SK-N-SH treated with all-trans-retinoic acid at 6 μM for 48 hours (cell line): ENCODE measurements around the gene CCL22.
"Not testable (repeated sequence)": the region's sequence is repeated elsewhere in the genome, so short reads cannot be mapped to it uniquely, and the experiment has no call there.

Experiments used
- ATAC-seq: fragments of 200-7000 bp; cut with Tn5 transposase; 3 replicates; pipeline ENCODE4 v1.9.1; 2020; ENCODE audit warnings: mild to moderate bottlenecking, moderate library complexity
- ESRRG ChIP-seq: fragments of 250-450 bp; sonication (Bioruptor Pico); IDR thresholded peaks from 2 replicates; pipeline ENCODE4 v1.6.1; 2021; ENCODE audit warnings: mild to moderate bottlenecking
- GLIS3 ChIP-seq: fragments of 250-450 bp; sonication (Bioruptor Pico); IDR thresholded peaks from 2 replicates; pipeline ENCODE4 v1.5.0; 2020; ENCODE audit warnings: mild to moderate bottlenecking, moderate library complexity
- ISL1 ChIP-seq: fragments of 250-450 bp; sonication (Bioruptor Pico); IDR thresholded peaks from 2 replicates; pipeline ENCODE4 v2.1.2; 2022; ENCODE audit warnings: mild to moderate bottlenecking, moderate library complexity
- OSR1 ChIP-seq: fragments of 250-450 bp; sonication (Bioruptor Pico); IDR thresholded peaks from 2 replicates; pipeline ENCODE4 v1.8.0; 2022; ENCODE audit warnings: moderate library complexity, mild to moderate bottlenecking, inconsistent platforms
- PPARA ChIP-seq: fragments of 250-450 bp; sonication (Bioruptor Pico); IDR thresholded peaks from 2 replicates; pipeline ENCODE4 v1.5.0; 2020; ENCODE audit warnings: mild to moderate bottlenecking, borderline replicate concordance
- RARB ChIP-seq: fragments of 250-450 bp; sonication (Bioruptor Pico); IDR thresholded peaks from 2 replicates; pipeline ENCODE4 v1.8.0; 2021; ENCODE audit warnings: mild to moderate bottlenecking, moderate library complexity
- SNAI2 ChIP-seq: fragments of 250-450 bp; sonication (Bioruptor Pico); IDR thresholded peaks from 2 replicates; pipeline ENCODE4 v1.5.0; 2020; ENCODE audit warnings: mild to moderate bottlenecking, moderate library complexity
- TCF4 ChIP-seq: fragments of 250-450 bp; sonication (Bioruptor Pico); IDR thresholded peaks from 2 replicates; pipeline ENCODE4 v1.8.0; 2021; ENCODE audit warnings: mild to moderate bottlenecking, moderate library complexity, borderline replicate concordance
- TOX ChIP-seq: fragments of 250-450 bp; sonication (Bioruptor Pico); IDR thresholded peaks from 2 replicates; pipeline ENCODE4 v1.8.0; 2021; ENCODE audit warnings: mild to moderate bottlenecking, moderate library complexity, borderline replicate concordance
- TSHZ2 ChIP-seq: fragments of 250-450 bp; sonication (Bioruptor Pico); IDR thresholded peaks from 2 replicates; pipeline ENCODE4 v1.5.0; 2020; ENCODE audit warnings: mild to moderate bottlenecking, moderate library complexity
- ZFP3 ChIP-seq: fragments of 250-450 bp; sonication (Bioruptor Pico); IDR thresholded peaks from 2 replicates; pipeline ENCODE4 v1.5.0; 2020; ENCODE audit warnings: mild to moderate bottlenecking, moderate library complexity
- ZFP30 ChIP-seq: fragments of 450-650 bp; formaldehyde crosslinking; IDR thresholded peaks from 2 replicates; pipeline ENCODE4 v1.5.0; 2022; ENCODE audit warnings: mild to moderate bottlenecking, moderate library complexity
- ZNF565 ChIP-seq: fragments of 450-650 bp; formaldehyde crosslinking; conservative IDR thresholded peaks from 2 replicates; pipeline ENCODE4 v1.5.0; 2020; ENCODE audit warnings: low read depth, mild to moderate bottlenecking, moderate library complexity
- ZNF70 ChIP-seq: fragments of 450-650 bp; formaldehyde crosslinking; IDR thresholded peaks from 2 replicates; pipeline ENCODE4 v1.5.0; 2020; ENCODE audit warnings: mild to moderate bottlenecking, moderate library complexity
- ZNF8 ChIP-seq: fragments of 450-650 bp; formaldehyde crosslinking; IDR thresholded peaks from 2 replicates; pipeline ENCODE4 v1.5.0; 2020; ENCODE audit warnings: mild to moderate bottlenecking, moderate library complexity
- TF ChIP-seq, protein P1 (sequence below): fragments of 250-450 bp; sonication (Bioruptor Pico); IDR thresholded peaks from 2 replicates; pipeline ENCODE4 v1.8.0; 2021; ENCODE audit warnings: low read depth, mild to moderate bottlenecking, moderate library complexity, borderline replicate concordance
- TF ChIP-seq, protein P2 (sequence below): fragments of 250-450 bp; sonication (Bioruptor Pico); IDR thresholded peaks from 2 replicates; pipeline ENCODE4 v1.8.0; 2020; ENCODE audit warnings: mild to moderate bottlenecking, moderate library complexity, borderline replicate concordance

CCL22 gene

GRCh38 chr16:57371494-57372371 is 13.2 kb downstream of the CCL22 start (continued):
- no peak for TF ChIP-seq ZFP30 (CRISPR knock-in tag)
- no peak for TF ChIP-seq ZNF565 (CRISPR knock-in tag)
- TF ChIP-seq RARB (CRISPR knock-in tag), result no peak
- TF ChIP-seq, protein P1, sequence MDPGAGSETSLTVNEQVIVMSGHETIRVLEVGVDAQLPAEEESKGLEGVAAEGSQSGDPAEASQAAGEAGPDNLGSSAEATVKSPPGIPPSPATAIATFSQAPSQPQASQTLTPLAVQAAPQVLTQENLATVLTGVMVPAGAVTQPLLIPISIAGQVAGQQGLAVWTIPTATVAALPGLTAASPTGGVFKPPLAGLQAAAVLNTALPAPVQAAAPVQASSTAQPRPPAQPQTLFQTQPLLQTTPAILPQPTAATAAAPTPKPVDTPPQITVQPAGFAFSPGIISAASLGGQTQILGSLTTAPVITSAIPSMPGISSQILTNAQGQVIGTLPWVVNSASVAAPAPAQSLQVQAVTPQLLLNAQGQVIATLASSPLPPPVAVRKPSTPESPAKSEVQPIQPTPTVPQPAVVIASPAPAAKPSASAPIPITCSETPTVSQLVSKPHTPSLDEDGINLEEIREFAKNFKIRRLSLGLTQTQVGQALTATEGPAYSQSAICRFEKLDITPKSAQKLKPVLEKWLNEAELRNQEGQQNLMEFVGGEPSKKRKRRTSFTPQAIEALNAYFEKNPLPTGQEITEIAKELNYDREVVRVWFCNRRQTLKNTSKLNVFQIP, result no peak
- no peak for TF ChIP-seq ZNF8 (CRISPR knock-in tag)
- no peak for TF ChIP-seq ZNF70

DNA sequence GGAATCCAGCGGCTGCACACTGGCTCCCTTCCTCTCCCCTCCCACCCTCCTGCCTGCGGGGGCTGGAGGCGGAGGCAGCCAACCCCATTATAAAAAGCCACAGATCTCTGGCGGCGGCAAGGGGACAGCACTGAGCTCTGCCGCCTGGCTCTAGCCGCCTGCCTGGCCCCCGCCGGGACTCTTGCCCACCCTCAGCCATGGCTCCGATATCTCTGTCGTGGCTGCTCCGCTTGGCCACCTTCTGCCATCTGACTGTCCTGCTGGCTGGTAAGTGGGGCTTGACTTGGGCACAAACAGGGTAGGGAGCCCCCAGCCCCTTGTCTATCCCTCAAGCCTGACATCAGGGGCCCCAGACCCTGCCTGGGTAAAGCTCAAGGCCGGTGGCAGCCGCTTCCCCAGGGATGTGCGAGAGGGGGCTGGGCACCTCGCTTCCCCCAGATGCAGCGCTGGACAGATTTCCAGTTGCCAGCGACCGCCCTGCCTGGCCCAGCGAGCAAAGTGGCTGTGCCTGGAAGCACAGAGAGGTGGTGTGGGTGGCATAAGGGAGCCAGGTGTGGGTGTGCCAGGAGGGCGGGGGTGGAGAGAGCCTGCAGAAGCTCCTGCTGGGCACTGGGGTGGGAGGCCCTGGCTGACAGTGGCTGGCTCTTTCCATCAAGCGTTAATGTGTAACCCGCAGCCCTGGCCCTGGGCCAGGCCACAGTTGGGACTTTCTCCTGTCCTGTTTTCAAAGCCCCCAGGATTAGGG is 14.0 kb downstream of the CCL22 start, which contains the start of gene CX3CL1:
Gene CX3CL1, plus strand, starts transcription at position 119 of the 745 bp plus-strand sequence. Its CDS starts 79 bp downstream, at position 198.
- no peak for TF ChIP-seq ZNF8 (CRISPR knock-in tag)
- no peak for TF ChIP-seq TOX (CRISPR knock-in tag)
- peak; percentile 36; the same call in 1 of the 2 replicates for TF ChIP-seq TCF4

GRCh38 chr16:57373117-57373947 is 14.7 kb downstream of the CCL22 start:
- no peak for TF ChIP-seq ZFP3 (CRISPR knock-in tag)
- TF ChIP-seq TSHZ2 (CRISPR knock-in tag), result no peak
- TF ChIP-seq ZNF70, result no peak
- no peak for TF ChIP-seq OSR1 (CRISPR knock-in tag)
- no peak for TF ChIP-seq ESRRG
- no peak for TF ChIP-seq SNAI2
- TF ChIP-seq, all 23 proteins: peak for 0
- ATAC-seq, result peak; percentile 4

More for the DNA sequence above, 14.0 kb downstream of the CCL22 start, which contains the start of gene CX3CL1:
- ATAC-seq, result peak; percentile 83

DNA sequence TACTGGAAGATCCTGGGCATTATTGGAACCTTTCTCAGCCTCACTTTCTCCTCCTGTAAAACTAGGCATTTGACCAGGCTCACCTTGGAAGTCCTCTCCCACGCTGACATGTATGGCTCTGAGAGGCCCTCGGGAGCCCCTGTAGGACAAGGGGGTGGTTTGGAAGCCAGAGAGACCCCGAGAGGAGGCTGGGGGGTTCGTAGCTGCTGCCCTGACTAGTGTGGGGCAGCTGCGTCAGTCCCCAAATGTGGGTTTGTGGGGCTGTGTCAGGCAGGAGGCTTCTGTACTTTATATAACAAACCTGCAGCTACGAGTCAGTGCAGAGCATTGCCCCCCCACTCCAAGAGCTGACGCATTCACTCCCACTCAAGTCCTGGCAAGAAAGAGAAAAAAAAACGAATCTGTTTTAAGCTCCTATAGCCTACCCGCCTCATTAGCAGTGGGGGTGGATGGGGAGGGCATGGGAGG is 15.5 kb downstream of the CCL22 start:
- ATAC-seq, result no peak
- TF ChIP-seq PPARA (CRISPR knock-in tag), result no peak
- TF ChIP-seq OSR1 (CRISPR knock-in tag), result no peak
- TF ChIP-seq, all 23 proteins: peak for 0

DNA sequence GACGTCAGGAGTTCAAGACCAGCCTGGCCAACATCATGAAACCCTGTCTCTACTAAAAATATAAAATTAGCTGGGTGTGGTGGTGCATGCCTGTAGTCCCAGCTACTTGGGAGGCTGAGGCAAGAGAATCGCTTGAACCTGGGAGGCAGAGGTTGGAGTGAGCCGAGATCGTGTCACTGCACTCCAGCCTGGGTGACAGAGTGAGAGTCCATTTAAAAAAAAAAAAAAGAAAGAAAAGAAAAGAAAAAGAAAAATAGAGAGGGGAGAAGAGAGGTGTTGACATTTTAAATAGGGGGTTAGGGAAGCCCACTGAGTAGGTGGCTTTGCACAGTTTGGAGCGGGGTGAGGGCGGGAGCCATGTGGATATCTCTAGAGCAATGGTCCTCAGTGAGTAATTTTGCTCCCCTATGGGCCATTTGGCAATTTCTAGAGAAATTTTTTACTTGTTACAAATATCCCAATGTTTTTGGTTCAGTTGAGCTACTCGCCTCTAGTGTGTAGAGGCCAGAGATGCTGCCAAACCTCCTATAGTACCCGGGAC is 16.4 kb downstream of the CCL22 start:
- not testable (repeated sequence) for ATAC-seq

DNA sequence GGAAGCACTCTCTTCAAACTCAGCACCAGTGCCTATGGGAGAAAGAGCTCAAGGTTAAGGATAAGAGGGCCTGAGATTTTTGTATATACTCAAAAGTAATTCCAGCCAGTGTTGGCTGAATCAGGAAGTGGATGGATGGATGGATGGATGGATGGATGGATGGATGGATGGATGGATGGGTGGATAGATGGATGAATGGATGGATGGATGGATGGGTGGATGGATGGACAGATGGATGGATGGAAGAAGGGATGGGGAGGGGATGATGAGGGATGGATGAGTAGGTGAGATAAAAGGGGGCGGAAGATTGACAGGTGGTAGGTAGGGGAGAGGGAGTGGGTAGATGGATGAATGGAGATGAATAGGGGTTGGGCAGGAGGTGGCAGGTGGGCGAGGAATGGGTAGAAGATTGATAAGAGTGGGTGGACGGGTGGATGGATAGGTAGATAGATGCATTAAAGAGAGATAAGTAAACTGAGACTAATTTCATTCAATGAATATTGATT is 17.8 kb downstream of the CCL22 start:
- ATAC-seq, result no peak
- no peak for TF ChIP-seq OSR1 (CRISPR knock-in tag)
- no peak for TF ChIP-seq ZNF70
- no peak for TF ChIP-seq RARB (CRISPR knock-in tag)
- TF ChIP-seq, protein P2, sequence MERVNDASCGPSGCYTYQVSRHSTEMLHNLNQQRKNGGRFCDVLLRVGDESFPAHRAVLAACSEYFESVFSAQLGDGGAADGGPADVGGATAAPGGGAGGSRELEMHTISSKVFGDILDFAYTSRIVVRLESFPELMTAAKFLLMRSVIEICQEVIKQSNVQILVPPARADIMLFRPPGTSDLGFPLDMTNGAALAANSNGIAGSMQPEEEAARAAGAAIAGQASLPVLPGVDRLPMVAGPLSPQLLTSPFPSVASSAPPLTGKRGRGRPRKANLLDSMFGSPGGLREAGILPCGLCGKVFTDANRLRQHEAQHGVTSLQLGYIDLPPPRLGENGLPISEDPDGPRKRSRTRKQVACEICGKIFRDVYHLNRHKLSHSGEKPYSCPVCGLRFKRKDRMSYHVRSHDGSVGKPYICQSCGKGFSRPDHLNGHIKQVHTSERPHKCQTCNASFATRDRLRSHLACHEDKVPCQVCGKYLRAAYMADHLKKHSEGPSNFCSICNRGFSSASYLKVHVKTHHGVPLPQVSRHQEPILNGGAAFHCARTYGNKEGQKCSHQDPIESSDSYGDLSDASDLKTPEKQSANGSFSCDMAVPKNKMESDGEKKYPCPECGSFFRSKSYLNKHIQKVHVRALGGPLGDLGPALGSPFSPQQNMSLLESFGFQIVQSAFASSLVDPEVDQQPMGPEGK (CRISPR knock-in tag), result no peak
- no peak for TF ChIP-seq ZFP3 (CRISPR knock-in tag)
- TF ChIP-seq TSHZ2 (CRISPR knock-in tag), result no peak
- no peak for TF ChIP-seq ZNF565 (CRISPR knock-in tag)
- TF ChIP-seq GLIS3 (CRISPR knock-in tag), result no peak
- TF ChIP-seq, protein P1, result no peak
- TF ChIP-seq ISL1 (CRISPR knock-in tag), result no peak
